Measurements from ENCODE around the gene PARP11.

The PARP11 gene

DNA sequence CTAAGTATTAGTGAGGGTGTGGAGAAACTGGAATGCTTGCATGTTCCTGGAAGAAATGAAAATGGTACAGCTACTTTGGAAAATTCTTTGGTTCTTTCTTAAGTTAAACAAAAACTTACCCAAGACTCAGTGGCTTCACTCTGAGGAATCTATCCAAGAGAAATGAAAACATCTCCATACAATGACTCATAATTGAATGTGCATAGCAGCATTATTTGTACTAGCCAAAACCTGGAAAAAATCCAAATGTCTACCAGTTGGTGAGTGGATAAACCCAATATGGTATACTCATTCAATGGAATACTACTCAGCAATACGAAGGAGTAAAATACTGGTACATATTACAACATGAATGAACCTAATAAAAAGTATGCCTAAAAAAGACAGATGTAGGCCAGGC lies 102.3 kb downstream of the PARP11 start:
- DNase-seq (ENCODE audit: low read depth): no peak

DNA sequence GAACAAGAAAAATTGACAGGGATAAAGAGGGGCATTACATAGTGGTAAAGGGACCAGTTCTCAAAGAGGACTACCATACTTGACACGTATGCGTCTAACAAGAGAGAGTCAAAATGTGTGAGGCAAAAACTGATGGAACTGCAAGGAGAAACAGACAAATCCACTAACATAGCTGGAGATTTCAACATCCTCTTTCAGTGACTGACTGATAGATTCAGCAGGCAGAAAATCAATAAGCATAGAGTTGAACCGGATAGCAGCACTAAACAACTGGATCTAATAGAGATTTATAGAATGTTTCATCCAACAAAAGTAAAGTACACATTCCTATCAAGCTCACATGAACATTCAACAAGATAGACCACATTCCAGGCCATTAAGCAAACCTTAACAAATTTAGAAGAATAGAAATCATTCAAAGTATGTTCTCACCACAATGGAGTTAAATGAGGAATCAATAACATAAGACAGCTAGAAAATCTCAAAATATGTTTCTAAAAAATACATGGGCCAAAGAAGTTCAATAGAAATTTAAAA lies 104.2 kb downstream of the PARP11 start:
- DNase-seq (ENCODE audit: low read depth): no peak

- DNase-seq (ENCODE audit: low read depth): no peak
These were observed 112.0 kb downstream of the PARP11 start for GRCh38 chr12:3761116-3761735.

- DNase-seq (ENCODE audit: low read depth): no peak
These were observed 113.3 kb downstream of the PARP11 start for GRCh38 chr12:3759878-3760277.

Data from activated T-cell treated with anti-CD3 and anti-CD28 coated beads for 1 hour (primary cell).